ENCODE results near the gene TANGO6. TPM values are rescaled to one million over a fixed set of nuclear protein-coding genes. Genes with fewer than 3 reads are reported as not detected.

The TANGO6 gene
- total and polyA plus RNA-seq, 12 donors: 1.9 to 17.9 (median 10.9) TPM

DNA sequence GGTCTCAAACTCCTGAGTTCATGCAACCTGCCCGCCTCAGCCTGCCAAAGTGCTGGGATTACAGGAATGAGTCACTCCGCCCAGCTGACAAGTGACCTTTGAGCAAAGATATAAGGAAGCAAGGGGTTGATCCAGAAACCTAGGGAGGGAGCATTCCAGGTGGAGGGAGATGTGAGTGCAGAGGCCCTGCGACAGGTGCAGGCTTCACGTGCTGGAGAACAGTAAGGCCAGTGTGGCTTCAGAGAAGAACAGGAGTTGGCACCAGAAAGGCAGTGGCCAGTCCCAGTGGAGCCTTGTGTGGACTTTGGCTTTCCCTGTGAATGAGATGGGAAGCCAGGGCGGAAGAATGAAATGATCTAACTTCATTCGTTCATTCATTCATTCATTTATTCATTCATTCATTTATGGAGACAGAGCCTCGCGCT lies 188.6 kb downstream of the TANGO6 start:
- 80 to 89% (median 84%) methylated on average over 8 of the region's 8 CpGs for WGBS, 4 donors
- intact Hi-C loops (cut with DNase I): no loop called here
- peak in 4 of 7 donors; percentile 13 to 41 (median 38) for DNase-seq

DNA sequence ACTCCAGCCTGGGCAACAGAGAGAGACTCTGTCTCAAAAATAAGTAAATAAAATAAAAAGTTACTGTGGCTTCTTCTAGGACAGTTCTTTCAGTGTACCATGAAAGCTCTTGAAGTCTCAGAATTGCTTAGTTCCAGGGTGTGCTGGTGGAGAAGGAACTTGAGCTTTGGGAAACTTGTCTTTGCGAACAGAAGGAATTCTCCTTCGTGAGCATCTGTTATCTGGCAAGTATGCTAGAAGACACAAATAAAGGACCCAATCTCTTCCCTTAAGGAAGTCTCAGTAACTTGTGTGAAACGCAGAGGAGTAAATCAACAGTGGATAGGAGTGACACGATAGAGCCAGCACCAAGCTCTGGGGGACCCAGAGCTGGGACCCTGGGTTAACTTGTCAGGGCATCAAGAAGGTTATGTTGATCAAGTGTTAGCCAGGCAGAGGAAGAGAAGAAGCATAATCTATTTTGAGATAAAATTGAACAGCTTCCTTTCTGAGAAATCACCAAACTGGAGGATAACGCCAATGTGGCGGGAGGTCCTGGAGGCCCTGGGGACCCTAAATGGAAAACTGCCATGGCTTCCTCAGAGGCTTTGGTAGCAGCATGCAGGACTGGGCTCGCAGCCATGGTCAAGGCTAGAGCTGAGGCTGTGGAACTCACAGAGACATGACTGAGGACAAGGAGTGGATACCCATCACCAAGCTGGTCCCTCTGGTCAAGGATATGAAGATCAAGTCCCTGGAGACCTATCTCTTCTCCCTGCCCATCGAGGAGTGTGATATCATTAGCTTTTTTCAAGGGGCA lies 190.0 kb downstream of the TANGO6 start:
- H3K27me3 ChIP-seq: no peaks in the 10 kb centered on the region
- WGBS, 4 donors: 92 to 94% (median 92%) methylated on average over 8 of the region's 8 CpGs
- no peaks in the 10 kb centered on the region for H3K4me1 ChIP-seq (replicated peaks in 1 of 2)
- H3K36me3 ChIP-seq (replicated peaks in 1 of 2): no peaks in the 10 kb centered on the region
- no peaks in the 10 kb centered on the region for H3K9me3 ChIP-seq (replicated peaks in 1 of 3)
- no peak for TF ChIP-seq POLR2A (IDR thresholded peaks at IDR 0.05)
- TF ChIP-seq, protein P1, sequence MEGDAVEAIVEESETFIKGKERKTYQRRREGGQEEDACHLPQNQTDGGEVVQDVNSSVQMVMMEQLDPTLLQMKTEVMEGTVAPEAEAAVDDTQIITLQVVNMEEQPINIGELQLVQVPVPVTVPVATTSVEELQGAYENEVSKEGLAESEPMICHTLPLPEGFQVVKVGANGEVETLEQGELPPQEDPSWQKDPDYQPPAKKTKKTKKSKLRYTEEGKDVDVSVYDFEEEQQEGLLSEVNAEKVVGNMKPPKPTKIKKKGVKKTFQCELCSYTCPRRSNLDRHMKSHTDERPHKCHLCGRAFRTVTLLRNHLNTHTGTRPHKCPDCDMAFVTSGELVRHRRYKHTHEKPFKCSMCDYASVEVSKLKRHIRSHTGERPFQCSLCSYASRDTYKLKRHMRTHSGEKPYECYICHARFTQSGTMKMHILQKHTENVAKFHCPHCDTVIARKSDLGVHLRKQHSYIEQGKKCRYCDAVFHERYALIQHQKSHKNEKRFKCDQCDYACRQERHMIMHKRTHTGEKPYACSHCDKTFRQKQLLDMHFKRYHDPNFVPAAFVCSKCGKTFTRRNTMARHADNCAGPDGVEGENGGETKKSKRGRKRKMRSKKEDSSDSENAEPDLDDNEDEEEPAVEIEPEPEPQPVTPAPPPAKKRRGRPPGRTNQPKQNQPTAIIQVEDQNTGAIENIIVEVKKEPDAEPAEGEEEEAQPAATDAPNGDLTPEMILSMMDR (IDR thresholded peaks at IDR 0.05): no peak
- DNase-seq: no peak
- H3K27ac ChIP-seq: no peak overlapping the region
- no peak overlapping the region for H3K4me3 ChIP-seq
- intact Hi-C loops (cut with DNase I): no loop called here

More for the DNA sequence above, 188.6 kb downstream of the TANGO6 start:
- TF ChIP-seq POLR2A (IDR thresholded peaks at IDR 0.05): no peak
- TF ChIP-seq, protein P1 (IDR thresholded peaks at IDR 0.05): no peak
- no peaks in the 10 kb centered on the region for H3K9me3 ChIP-seq (replicated peaks in 1 of 3)
- H3K4me1 ChIP-seq (replicated peaks in 1 of 2): no peaks in the 10 kb centered on the region
- no peaks in the 10 kb centered on the region for H3K36me3 ChIP-seq (replicated peaks in 1 of 2)
- no peak overlapping the region for H3K27ac ChIP-seq
- no peaks in the 10 kb centered on the region for H3K27me3 ChIP-seq
- H3K4me3 ChIP-seq: no peak overlapping the region

DNA sequence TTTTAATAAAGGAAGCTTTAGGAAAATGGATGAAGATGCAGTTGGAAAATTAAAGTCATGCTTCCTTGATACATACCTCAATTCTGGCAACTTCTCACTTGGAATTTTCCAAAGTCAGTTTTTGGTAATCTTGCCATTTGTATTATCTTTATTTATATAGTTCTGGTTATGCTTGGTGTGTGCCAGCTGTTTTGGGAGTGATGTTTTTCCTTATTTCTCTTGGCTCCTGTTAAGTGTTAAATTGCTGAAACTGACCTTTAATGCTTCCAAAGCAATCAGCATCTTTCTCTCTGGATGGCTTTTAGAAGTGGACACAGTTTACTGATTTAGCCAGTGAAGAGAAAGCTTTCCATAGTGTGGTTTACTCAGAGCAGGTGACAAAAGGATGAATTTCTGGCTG lies 192.0 kb downstream of the TANGO6 start:
- Histone ChIP-seq H3K4me1 (replicated peaks in 1 of 2) (no peaks in the 10 kb centered on the region), H3K4me3 (no peak overlapping the region), H3K9me3 (replicated peaks in 1 of 3) (no peaks in the 10 kb centered on the region), H3K27ac (no peak overlapping the region), H3K36me3 (replicated peaks in 1 of 2) (no peaks in the 10 kb centered on the region), H3K27me3 (no peaks in the 10 kb centered on the region)
- TF ChIP-seq, protein P1 (IDR thresholded peaks at IDR 0.05): no peak
- no peak for TF ChIP-seq POLR2A (IDR thresholded peaks at IDR 0.05)
- intact Hi-C loops (cut with DNase I): no loop called here
- DNase-seq: no peak

DNA sequence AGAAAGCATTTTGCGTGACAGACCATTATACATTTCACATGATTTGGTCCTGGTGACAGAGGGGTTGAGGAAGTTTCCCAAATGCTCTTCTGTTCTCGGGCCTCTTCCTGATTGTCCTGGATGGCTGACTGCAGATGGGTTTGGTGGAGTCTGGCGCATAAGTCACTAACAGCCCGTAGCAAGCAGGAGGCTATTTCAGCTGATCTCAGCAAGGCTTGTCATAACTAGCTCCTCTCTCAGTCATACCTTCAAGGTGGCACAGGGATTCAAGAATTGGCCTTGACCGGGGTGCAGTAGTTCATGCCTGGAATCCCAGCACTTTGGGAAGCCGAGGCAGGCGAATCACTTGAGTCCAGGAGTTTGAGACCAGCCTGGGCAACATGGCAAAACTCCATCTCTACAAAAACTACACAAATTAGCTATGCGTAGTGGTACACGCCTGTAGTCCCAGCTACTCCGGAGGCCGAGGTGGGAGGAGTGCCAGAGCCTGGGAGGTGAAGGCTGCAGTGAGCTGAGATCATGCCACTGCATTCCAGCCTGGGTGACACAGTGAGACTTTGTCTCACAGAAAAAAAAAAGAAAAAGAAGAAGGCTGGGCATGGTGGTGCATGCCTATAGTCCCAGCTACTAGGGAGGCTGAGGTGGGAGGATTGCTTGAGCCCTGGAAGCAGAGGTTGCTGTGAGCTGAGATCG lies 193.2 kb downstream of the TANGO6 start:
- Histone ChIP-seq H3K27me3 (no peaks in the 10 kb centered on the region), H3K9me3 (replicated peaks in 1 of 3) (no peaks in the 10 kb centered on the region), H3K4me3 (no peak overlapping the region), H3K4me1 (replicated peaks in 1 of 2) (no peaks in the 10 kb centered on the region), H3K27ac (no peak overlapping the region), H3K36me3 (replicated peaks in 1 of 2) (peaks cover 0 to 6% of the 10 kb centered on the region in 2 donors)
- DNase-seq: no peak
- TF ChIP-seq, protein P1 (IDR thresholded peaks at IDR 0.05): no peak
- no peak for TF ChIP-seq POLR2A (IDR thresholded peaks at IDR 0.05)
- WGBS, 4 donors: 90 to 96% (median 93%) methylated on average over 11 to 12 of the region's 12 CpGs
- intact Hi-C loops (cut with DNase I): no loop called here

Data from adrenal gland (tissue), 12 donors.